Activated T-cell treated with anti-CD3 and anti-CD28 coated beads for 24 hours (primary cell): ENCODE data around the gene FCN1.

Experiments used
- DNase-seq: peaks from one replicate; pipeline ENCODE4 v3.0.0-alpha.2; 2020; ENCODE audit warnings: low read depth

Gene FCN1

DNA sequence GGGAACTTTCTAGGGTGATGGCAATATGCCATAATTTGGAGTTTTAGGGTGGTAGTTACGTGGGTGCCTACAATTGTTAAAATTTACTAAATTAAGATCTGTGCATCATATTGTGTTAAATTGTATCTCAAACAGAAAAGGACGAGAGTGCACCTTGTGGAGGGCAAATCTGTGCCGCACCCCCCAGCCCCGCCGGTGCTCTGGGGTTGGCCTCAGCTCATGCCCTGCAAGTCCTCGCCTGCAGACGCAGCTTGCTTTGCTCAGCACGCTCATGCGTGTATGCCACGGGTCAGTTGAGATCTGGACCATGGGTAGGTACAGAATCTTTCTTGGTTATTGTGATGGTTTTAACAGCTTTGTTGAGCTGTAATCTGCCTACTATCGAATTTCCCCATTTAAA lies 33.7 kb upstream of the FCN1 start:
- no peak for DNase-seq

- no peak for DNase-seq
Measured at GRCh38 chr9:134950386-134951210, 32.9 kb upstream of the FCN1 start.

GRCh38 chr9:134949681-134950385 lies 32.1 kb upstream of the FCN1 start:
- DNase-seq, result no peak

DNA sequence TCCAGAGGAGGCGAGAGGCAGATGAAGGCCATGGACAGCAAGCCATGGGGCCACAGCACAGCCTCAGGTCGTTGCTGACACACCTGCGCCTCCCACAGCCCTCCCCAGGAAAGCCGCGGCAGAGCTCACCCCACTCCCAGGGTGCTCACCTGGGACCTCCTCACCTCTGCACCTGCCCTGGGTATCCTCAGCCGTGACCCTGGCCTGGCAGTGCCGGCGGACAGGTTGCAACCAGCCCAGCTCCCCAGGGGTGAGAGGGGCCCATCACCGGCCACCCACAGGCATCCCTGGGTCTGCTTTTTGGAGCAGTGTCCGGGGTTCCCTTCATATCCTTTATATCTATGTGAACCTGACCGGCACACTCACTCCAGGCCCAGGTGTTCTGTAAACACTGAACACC lies 30.4 kb upstream of the FCN1 start:
- DNase-seq, result no peak

DNA sequence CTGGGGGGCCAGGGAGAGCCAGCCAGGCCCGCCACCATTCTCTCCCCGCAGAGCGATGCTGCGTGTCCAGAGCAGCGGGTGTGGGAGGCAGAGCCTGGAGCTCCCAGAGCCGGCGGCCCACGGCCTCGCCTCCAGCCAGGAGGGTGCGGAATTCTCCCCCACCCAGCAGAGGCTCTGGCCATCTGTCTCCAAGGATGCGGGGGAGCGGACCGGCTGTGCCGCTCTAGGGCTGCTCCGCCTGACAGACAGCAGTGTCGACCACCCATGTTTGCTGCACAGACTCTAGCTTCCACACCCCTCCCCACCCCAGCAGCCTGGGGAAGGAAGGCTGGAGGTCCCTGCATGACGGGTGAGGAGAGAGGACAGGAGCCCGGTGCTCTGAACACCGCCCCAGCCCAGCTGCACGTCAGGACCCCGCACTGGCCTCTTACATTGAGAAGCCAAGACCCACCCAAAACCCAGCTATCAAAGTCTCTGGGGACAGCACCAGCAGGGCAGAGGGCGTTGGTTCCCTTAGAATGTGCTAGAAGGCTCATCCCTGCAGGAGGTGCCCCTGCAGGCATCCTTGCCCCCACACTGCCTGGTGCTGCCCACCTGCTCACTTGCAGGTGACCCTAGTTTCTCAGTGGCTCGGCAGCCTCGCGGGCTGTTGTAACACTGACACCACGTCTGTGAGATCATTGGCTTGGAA lies 29.7 kb upstream of the FCN1 start:
- no peak for DNase-seq

GRCh38 chr9:134946663-134947062 lies 29.0 kb upstream of the FCN1 start:
- no peak for DNase-seq

DNA sequence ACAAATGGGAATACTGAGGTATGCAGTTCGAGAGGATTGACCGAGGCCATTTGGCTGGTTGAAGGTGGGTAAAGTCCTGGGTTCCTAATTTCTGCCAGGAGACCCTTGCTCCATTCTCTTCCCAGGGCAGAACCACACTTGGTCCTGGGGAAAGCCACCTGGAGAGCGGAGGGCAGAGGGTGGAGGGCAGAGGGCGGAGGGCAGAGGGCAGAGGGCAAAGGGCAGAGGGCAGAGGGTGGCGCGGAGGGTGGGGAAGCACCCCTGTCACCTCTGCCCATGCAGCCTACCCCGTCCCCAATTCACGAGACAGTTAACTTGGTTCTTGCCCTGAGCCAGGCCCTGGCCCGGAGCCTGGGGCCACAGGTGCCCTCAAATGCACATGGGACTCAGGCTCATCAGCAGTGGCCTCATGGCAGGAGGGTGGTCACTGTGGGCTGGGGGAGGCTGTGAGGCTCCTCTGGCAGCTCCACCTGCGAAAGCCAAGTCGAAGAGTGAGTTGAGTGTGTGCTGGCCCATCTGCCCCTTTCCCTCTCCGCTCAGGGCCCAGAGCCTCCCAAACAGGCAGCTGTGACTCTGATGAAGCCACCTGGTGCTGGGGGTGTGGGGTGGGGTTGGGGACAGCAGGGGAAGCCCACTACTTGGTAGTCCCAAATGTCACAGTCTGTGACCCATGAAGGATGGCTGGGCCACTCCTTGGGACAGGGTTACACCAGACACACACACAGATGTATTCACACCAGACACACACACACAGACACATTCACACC lies 28.0 kb upstream of the FCN1 start:
- no peak for DNase-seq

- no peak for DNase-seq
Measured at GRCh38 chr9:134944916-134945315, 27.2 kb upstream of the FCN1 start.

DNA sequence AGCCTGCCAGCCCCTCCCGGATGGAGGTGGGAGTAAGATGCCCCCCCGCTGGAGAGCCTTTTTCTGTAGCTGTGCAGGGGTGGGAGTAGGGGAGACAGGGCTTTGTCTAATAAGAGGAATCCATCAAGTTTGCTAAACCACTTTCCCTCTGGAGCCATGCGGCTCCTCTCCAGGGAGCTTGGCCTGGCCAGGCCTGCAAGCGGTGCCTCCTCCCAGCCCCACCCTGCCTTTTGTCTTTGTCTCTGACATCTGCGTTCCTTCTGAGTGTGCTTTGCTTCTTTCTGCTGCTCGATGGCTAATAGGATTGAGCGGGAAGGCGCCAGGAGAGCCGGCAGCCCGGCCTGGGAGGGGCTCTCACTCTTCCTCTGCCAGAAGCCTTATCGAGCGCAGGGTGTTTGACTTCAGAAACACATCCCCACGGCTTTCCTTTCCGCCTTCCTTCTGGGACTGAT lies 26.7 kb upstream of the FCN1 start:
- no peak for DNase-seq

DNA sequence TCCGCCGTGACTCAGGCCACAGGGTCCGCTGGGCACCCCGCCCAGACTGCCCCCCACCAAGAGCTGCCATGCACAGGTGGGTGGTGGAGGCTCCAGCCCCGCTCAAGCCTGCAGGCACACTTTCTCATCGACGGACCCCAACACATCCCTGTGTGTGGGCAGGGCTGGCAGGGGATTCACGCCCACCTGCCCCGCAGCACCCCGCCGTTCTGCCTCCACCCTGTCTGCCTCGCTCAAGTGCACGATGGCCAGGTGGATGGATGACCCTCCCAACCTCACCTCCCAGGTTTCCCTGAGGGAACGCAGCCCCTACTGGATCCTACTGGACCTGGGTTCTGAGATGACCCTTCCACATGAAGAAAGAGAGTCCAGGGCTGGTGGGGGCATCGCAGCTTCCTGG lies 26.1 kb upstream of the FCN1 start:
- no peak for DNase-seq

- DNase-seq, result no peak
Measured at GRCh38 chr9:134943411-134943810, 25.7 kb upstream of the FCN1 start.

GRCh38 chr9:134942788-134943184 lies 25.1 kb upstream of the FCN1 start:
- no peak for DNase-seq

GRCh38 chr9:134942011-134942787 lies 24.5 kb upstream of the FCN1 start:
- DNase-seq, result no peak

- no peak for DNase-seq
Measured at GRCh38 chr9:134940236-134941208, 22.8 kb upstream of the FCN1 start.

DNA sequence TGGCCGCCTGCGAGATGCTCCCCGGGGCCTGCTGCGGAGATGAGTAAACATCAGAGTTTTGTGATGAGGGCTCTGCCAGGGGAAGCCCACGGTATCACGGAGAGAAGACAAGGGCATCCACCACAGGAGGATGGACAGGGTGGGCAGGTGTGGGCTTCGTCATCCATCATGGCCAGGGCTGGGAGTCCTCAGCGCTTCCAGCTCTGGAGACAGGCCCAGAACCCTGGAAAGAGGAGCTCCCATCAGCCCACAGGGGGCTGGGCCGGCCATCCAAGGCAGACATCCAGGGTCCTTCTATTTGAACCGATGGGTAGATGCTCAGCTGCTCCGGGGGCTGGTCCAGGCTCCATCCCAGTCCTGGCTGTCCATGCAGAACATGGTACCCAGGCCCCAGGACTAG lies 22.1 kb upstream of the FCN1 start:
- DNase-seq, result no peak

DNA sequence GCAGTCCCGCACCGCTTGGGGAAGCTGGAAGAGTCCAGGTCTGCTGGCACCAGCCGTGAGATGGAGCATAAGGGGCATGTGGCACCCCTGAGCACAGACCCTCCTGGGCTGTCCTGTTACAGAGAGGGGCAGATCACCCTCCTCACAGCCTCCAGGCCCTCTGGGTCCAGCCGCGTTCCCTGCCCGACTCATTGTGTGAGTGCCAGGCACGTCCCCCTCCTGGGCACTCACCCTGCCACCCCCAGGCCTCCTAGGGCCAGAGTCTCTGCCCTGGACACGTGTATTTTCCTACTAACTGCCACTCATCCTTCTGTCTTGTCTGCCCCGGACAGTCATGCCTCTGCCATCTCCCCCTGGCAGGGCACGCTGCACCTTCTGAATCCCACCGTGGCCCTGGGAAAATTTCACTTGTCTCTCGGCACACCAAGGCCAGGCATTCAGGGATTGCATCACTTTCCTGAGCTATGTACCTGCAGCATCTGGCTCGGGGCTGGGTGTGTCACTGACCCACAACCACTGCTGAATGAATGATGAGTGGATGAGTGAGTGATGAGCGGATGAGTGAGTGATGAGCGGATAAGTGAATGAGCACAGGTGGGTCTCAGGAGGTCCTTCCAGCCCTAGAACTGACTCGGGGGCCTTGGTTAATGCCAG lies 21.5 kb upstream of the FCN1 start:
- no peak for DNase-seq

- no peak for DNase-seq
Measured at GRCh38 chr9:134938346-134939079, 20.8 kb upstream of the FCN1 start.

DNA sequence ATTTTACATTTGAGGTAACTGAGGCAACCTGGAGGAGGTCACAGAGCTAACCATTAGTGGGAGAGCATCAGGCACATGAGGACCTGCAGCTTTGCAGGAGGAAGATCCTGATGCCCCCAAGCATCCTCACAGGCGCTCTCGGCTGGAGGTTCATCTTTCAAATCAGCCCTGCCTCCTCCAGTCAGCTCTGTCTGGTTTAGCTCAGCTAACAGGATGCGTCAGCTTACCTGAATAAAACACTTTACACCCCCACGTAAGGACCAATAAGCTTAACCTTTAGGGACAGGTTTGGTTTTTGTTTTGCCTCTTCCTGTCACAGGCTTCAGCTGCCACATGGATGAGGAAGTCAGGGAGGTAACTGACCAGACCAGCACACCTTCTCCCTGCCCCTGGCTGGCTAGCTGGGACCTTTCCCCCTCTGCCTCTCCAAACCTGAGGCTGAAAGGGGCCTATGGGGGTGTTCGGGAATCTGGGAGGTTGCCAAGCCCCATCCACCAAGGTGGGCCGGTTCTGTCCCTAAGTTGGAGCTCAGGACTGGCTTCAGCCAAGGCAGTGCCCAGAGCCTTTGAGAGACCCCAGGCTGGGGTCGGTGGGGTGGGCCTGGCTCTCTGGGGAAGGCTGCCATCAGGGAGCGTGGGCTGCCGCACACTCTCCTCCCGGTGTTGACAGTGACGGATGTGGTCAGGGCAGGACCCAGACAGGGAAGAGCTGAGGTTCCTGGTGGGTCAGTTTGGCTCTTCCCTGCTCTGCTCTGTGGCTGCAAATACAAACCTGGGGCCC lies 20.0 kb upstream of the FCN1 start:
- no peak for DNase-seq
